ENCODE data around the gene HES2. TPM values are rescaled to one million over a fixed set of nuclear protein-coding genes. Genes with fewer than 3 reads are reported as not detected.
A peak's percentile ranks its signal among the peaks of the same experiment; 100 is the strongest.
"Not testable (repeated sequence)": the region's sequence is repeated elsewhere in the genome, so short reads cannot be mapped to it uniquely, and the experiment has no call there.

Gene HES2
- total and polyA plus RNA-seq, 4 experiments from 2014 or later, result not detected

DNA sequence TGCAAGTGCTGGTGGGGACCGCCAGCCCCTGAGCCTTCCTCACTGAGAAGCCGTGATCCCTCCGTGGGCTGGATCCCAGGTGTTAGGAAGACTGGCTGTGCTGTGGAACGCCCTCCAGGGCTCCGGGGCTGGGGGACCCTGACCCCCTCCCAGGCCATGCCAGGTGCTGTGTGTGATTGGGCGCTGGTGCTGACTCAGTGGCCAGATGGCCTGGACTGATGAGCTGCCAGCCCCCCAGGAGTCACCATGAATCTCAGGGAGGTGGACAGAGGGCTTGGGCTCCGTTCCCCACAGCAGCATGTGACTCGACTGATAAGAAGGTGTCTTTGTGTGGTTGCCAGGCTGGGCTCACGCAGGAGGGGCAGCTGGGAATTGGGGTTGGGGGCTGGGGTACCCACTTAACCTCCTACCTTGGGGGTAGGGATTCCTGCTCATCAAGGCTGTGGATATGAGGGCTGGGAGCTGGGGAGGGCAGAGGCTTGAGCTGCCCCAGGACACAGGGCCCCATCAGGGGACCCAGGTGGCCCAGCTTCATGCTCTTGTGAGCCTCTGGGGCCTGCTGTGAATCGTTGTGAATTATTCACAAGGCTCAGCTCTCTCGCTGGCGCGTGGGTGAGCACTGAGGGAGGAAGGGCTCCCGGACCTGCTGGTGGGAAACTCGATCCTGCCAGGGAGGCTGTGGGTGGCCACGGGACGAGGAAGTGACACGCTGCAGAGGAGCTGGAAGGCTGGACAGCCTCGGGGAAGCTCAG lies 10.1 kb upstream of the HES2 start:
- H3K9me3 Mint-ChIP-seq; H3K4me3 Mint-ChIP-seq; intact Hi-C loops (cut with micrococcal nuclease); H3K36me3 ChIP-seq (ENCODE audit: insufficient read depth, low read length); H3K27ac Mint-ChIP-seq; H3K4me1 ChIP-seq (ENCODE audit: insufficient read depth, low read length); H3K36me3 Mint-ChIP-seq; H3K27me3 Mint-ChIP-seq; H3K27ac ChIP-seq (ENCODE audit: low read depth, low read length); H3K9me3 ChIP-seq (ENCODE audit: control insufficient read depth in 1 of 2, low read length in 2 of 2); H3K4me1 Mint-ChIP-seq; H3K4me3 ChIP-seq (ENCODE audit: low read length in 2 of 2); H3K27me3 ChIP-seq (ENCODE audit: insufficient read depth, low read length): not testable (repeated sequence)
- DNase-seq, result peak in 1 of 5 donors; percentile 9
- POLR2A ChIA-PET (ENCODE audit: partially characterized antibody), result interaction anchor here (1.4 kb wide), 1 partner anchor 25 kb away, joined by 5 read pairs; no protein-coding TSS in a partner anchor
- CTCF ChIA-PET (ENCODE audit: partially characterized antibody), result interaction anchor here (1.2 to 2.1 kb wide), 4 partner anchors 9 to 217 kb away, joined by 3 to 6 read pairs (median 4); no protein-coding TSS in a partner anchor

DNA sequence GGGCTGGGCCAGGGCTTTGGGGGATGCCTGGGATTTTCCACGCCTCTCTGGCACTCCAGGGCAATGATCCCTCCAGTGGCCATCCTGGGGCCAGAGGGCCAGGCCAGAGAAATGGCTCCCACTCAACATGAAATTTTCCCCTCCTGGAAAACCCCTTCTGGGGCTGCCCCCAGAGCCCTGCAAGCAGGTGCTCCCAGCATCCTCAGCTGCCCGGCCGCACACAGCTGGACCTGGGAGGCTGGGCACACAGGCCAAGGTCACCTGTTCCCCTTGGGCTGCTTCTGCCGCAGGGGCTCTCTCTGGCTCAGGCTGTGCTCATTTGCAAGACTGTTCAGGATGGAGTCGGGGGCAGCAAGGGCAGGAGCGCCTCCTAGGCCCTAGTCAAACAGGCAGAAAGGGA lies 8.7 kb upstream of the HES2 start:
- Histone ChIP-seq H3K4me1 (ENCODE audit: insufficient read depth, low read length) (peaks cover 17% of the 10 kb centered on the region), H3K27me3 (ENCODE audit: insufficient read depth, low read length) (peaks cover 15% of the 10 kb centered on the region)
- H3K4me3 Mint-ChIP-seq; H3K36me3 Mint-ChIP-seq; POLR2A ChIA-PET (ENCODE audit: partially characterized antibody); H3K27me3 Mint-ChIP-seq; H3K36me3 ChIP-seq (ENCODE audit: insufficient read depth, low read length); intact Hi-C loops (cut with micrococcal nuclease); H3K27ac ChIP-seq (ENCODE audit: low read depth, low read length); H3K27ac Mint-ChIP-seq; H3K9me3 Mint-ChIP-seq; CTCF ChIA-PET (ENCODE audit: partially characterized antibody); H3K9me3 ChIP-seq (ENCODE audit: control insufficient read depth in 1 of 2, low read length in 2 of 2); H3K4me3 ChIP-seq (ENCODE audit: low read length in 2 of 2): not testable (repeated sequence)
- peaks cover 4 to 17% (median 13%) of the 10 kb centered on the region in 4 donors for H3K4me1 Mint-ChIP-seq
- peak in 1 of 5 donors; percentile 1 for DNase-seq

DNA sequence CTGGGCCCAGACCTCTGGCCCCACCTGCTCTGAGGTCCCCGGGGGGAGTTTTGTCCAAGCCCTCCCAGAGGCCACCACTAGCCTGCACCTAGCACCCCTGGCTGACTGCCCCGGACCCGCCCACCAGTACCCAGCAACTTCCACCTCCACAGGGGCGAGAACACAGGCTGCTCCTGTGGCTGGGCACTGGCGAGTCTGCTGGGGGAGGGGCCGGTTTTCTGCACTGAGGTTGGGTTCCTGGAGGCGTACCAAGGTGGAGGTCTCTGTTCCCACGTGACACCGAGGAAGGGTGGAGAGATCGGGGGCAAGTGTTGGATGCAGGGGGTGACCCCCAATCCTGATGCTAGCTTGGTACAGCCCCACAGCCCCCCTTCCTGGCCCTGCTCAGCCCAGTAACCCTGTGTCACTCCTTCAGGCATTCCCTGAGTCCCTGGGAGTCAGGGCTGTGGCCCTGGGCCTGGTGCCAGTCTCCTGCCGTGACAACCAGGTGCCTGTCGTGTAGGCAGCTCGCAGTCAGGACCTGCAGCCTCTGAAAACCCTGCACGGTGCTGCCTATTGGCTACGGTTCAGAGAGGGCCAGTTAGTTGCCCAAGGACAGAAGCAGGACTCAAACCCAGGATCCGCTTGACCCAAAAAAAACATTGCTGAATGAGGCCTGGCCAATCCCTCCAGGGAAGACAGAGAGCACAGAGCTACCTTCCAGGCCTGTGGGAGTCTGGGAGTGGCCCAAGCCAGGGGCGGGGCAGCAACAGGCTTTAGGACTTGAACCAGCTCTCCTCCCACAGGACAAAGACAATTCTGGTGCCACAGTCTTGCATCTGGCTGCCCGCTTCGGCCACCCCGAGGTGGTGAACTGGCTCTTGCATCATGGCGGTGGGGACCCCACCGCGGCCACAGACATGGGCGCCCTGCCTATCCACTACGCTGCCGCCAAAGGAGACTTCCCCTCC lies 8.0 kb upstream of the HES2 start:
- intact Hi-C loops (cut with micrococcal nuclease), result no loop called here
- H3K4me3 Mint-ChIP-seq, result no peak overlapping the region
- no peak for DNase-seq
- no peak overlapping the region for H3K27ac Mint-ChIP-seq
- H3K4me1 Mint-ChIP-seq, result peaks cover 4 to 25% (median 16%) of the 10 kb centered on the region in 4 donors
- Histone ChIP-seq H3K9me3 (ENCODE audit: control insufficient read depth in 1 of 2, low read length in 2 of 2) (no peaks in the 10 kb centered on the region), H3K27me3 (ENCODE audit: insufficient read depth, low read length) (peaks cover 15% of the 10 kb centered on the region), H3K27ac (ENCODE audit: low read depth, low read length) (no peak overlapping the region), H3K4me3 (ENCODE audit: low read length in 2 of 2) (no peak overlapping the region), H3K36me3 (ENCODE audit: insufficient read depth, low read length) (no peaks in the 10 kb centered on the region), H3K4me1 (ENCODE audit: insufficient read depth, low read length) (peaks cover 20% of the 10 kb centered on the region)
- ChIA-PET POLR2A (ENCODE audit: partially characterized antibody) (no interaction called here), CTCF (ENCODE audit: partially characterized antibody) (interaction anchor here (1.2 kb wide), 1 partner anchor 13 kb away, joined by 3 read pairs; no protein-coding TSS in a partner anchor)
- H3K9me3 Mint-ChIP-seq, result no peaks in the 10 kb centered on the region
- no peaks in the 10 kb centered on the region for H3K36me3 Mint-ChIP-seq
- peaks cover 9 to 10% of the 10 kb centered on the region in 2 donors for H3K27me3 Mint-ChIP-seq

GRCh38 chr1:6426972-6427350 lies 7.2 kb upstream of the HES2 start:
- no peaks in the 10 kb centered on the region for H3K9me3 Mint-ChIP-seq
- H3K27ac Mint-ChIP-seq, result no peak overlapping the region
- H3K36me3 Mint-ChIP-seq, result no peaks in the 10 kb centered on the region
- no peak overlapping the region for H3K4me3 ChIP-seq (ENCODE audit: low read length in 2 of 2)
- no peak overlapping the region for H3K27ac ChIP-seq (ENCODE audit: low read depth, low read length)
- no peaks in the 10 kb centered on the region for H3K9me3 ChIP-seq (ENCODE audit: control insufficient read depth in 1 of 2, low read length in 2 of 2)
- POLR2A ChIA-PET (ENCODE audit: partially characterized antibody), result no interaction called here
- peaks cover 10 to 11% of the 10 kb centered on the region in 2 donors for H3K27me3 Mint-ChIP-seq
- CTCF ChIA-PET (ENCODE audit: partially characterized antibody), result interaction anchor here (1.2 to 2.7 kb wide), 3 partner anchors 11 to 60 kb away, joined by 3 to 16 read pairs (median 3); no protein-coding TSS in a partner anchor
- peaks cover 15% of the 10 kb centered on the region for H3K27me3 ChIP-seq (ENCODE audit: insufficient read depth, low read length)
- H3K4me1 Mint-ChIP-seq, result peaks cover 4 to 26% (median 16%) of the 10 kb centered on the region in 4 donors
- DNase-seq, result no peak
- intact Hi-C loops (cut with micrococcal nuclease), result no loop called here
- no peaks in the 10 kb centered on the region for H3K36me3 ChIP-seq (ENCODE audit: insufficient read depth, low read length)
- peaks cover 20% of the 10 kb centered on the region for H3K4me1 ChIP-seq (ENCODE audit: insufficient read depth, low read length)
- H3K4me3 Mint-ChIP-seq, result no peak overlapping the region

GRCh38 chr1:6426277-6426971 lies 6.7 kb upstream of the HES2 start:
- Mint-ChIP-seq H3K27ac (no peak overlapping the region), H3K9me3 (no peaks in the 10 kb centered on the region), H3K36me3 (no peaks in the 10 kb centered on the region), H3K4me3 (no peak overlapping the region), H3K27me3 (peaks cover 12 to 15% of the 10 kb centered on the region in 2 donors), H3K4me1 (peaks cover 4 to 28% (median 16%) of the 10 kb centered on the region in 4 donors)
- Histone ChIP-seq H3K4me1 (ENCODE audit: insufficient read depth, low read length) (peaks cover 20% of the 10 kb centered on the region), H3K36me3 (ENCODE audit: insufficient read depth, low read length) (no peaks in the 10 kb centered on the region), H3K9me3 (ENCODE audit: control insufficient read depth in 1 of 2, low read length in 2 of 2) (no peaks in the 10 kb centered on the region), H3K4me3 (ENCODE audit: low read length in 2 of 2) (no peak overlapping the region), H3K27me3 (ENCODE audit: insufficient read depth, low read length) (peaks cover 16% of the 10 kb centered on the region), H3K27ac (ENCODE audit: low read depth, low read length) (no peak overlapping the region)
- intact Hi-C loops (cut with micrococcal nuclease), result no loop called here
- ChIA-PET POLR2A (ENCODE audit: partially characterized antibody) (interaction anchor here (0.6 to 1.8 kb wide), 2 partner anchors 33 to 44 kb away, joined by 3 to 7 read pairs; no protein-coding TSS in a partner anchor), CTCF (ENCODE audit: partially characterized antibody) (interaction anchor here (1.2 to 2.7 kb wide), 3 partner anchors 12 to 61 kb away, joined by 3 to 16 read pairs (median 3); no protein-coding TSS in a partner anchor)
- peak in 1 of 5 donors; percentile 33 for DNase-seq

DNA sequence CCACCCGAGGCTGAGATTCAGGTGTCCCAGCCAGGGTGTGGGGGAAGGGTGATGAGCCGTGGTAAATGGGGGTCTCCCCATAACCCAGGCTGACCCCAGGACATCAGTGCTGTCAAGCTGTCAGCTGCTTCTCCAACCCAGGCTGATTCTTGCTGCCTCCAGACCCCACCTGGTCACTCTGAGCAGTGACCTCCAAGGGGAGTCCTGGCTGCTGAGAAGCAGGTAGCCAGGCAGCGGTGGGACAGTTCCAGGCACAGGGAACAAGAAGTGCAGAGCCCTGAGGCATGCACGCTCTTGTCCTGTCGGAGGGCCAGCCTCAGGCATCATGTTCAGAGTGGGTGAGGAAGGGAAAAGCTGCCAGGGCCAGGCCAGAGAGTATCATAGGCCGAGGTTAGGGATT lies 5.9 kb upstream of the HES2 start:
- intact Hi-C loops (cut with micrococcal nuclease), result no loop called here
- H3K9me3 Mint-ChIP-seq, result no peaks in the 10 kb centered on the region
- Histone ChIP-seq H3K36me3 (ENCODE audit: insufficient read depth, low read length) (no peaks in the 10 kb centered on the region), H3K4me3 (ENCODE audit: low read length in 2 of 2) (no peak overlapping the region), H3K27ac (ENCODE audit: low read depth, low read length) (no peak overlapping the region), H3K27me3 (ENCODE audit: insufficient read depth, low read length) (peaks cover 23% of the 10 kb centered on the region), H3K9me3 (ENCODE audit: control insufficient read depth in 1 of 2, low read length in 2 of 2) (no peaks in the 10 kb centered on the region), H3K4me1 (ENCODE audit: insufficient read depth, low read length) (peaks cover 24% of the 10 kb centered on the region)
- H3K27ac Mint-ChIP-seq, result no peak overlapping the region
- ChIA-PET CTCF (ENCODE audit: partially characterized antibody) (interaction anchor here (0.9 to 2.7 kb wide), 5 partner anchors 12 to 64 kb away, joined by 3 to 16 read pairs (median 3); no protein-coding TSS in a partner anchor), POLR2A (ENCODE audit: partially characterized antibody) (interaction anchor here (0.6 to 1.8 kb wide), 2 partner anchors 34 to 45 kb away, joined by 3 to 7 read pairs; no protein-coding TSS in a partner anchor)
- no peaks in the 10 kb centered on the region for H3K36me3 Mint-ChIP-seq
- peaks cover 4 to 35% (median 18%) of the 10 kb centered on the region in 4 donors for H3K4me1 Mint-ChIP-seq
- H3K27me3 Mint-ChIP-seq, result peaks cover 17 to 21% of the 10 kb centered on the region in 2 donors
- H3K4me3 Mint-ChIP-seq, result peak overlapping the region in 4 of 8 donors; percentile 18 to 36 (median 36)
- DNase-seq, result no peak

All from CD4-positive, alpha-beta memory T cell (primary cell).